OCI-LY1 (cell line): Measurements from ENCODE around the gene EPHA8.

Experiments
- H2AFZ ChIP-seq: fragments of 200-600 bp; sonication (generic), shearing (Covaris generic); 2 replicates; pipeline ENCODE4 v1.6.0; 2014; ENCODE audit warnings: antibody characterized with exemption, mild to moderate bottlenecking, low read length
- H3F3A ChIP-seq: fragments of 200-600 bp; sonication (generic), shearing (Covaris generic); 2 replicates; pipeline ENCODE4 v1.6.0; 2014; ENCODE audit warnings: mild to moderate bottlenecking, antibody characterized with exemption, low read length, moderate library complexity; ENCODE audit not compliant: insufficient read depth
- H3K27ac ChIP-seq: fragments of 200-600 bp; sonication (generic); 2 replicates; pipeline ENCODE4 v1.5.1; 2014; ENCODE audit warnings: low read length, mixed run types, mild to moderate bottlenecking, low read depth; ENCODE audit not compliant: poor library complexity, severe bottlenecking
- H3K27me3 ChIP-seq: fragments of 200-600 bp; sonication (generic); 2 replicates; pipeline ENCODE4 v1.6.0; 2014; ENCODE audit warnings: antibody characterized with exemption, mild to moderate bottlenecking, low read length, moderate library complexity; ENCODE audit not compliant: insufficient read depth
- H3K36me3 ChIP-seq: fragments of 200-600 bp; sonication (generic); 2 replicates; pipeline ENCODE4 v1.6.1; 2014; ENCODE audit warnings: mild to moderate bottlenecking, antibody characterized with exemption, low read length, moderate library complexity, mixed read lengths; ENCODE audit not compliant: insufficient read depth
- H3K4me1 ChIP-seq: fragments of 200-600 bp; sonication (generic); 2 replicates; pipeline ENCODE4 v1.5.1; 2014; ENCODE audit warnings: mild to moderate bottlenecking, low read length, moderate library complexity; ENCODE audit not compliant: insufficient read depth, severe bottlenecking
- H3K4me2 ChIP-seq: fragments of 200-600 bp; sonication (generic), shearing (Covaris generic); 2 replicates; pipeline ENCODE4 v1.6.1; 2014; ENCODE audit warnings: low read length
- H3K4me3 ChIP-seq: fragments of 200-600 bp; sonication (generic); 2 replicates; pipeline ENCODE4 v1.5.1; 2014; ENCODE audit warnings: low read length, low read depth, mild to moderate bottlenecking, mixed read lengths; ENCODE audit not compliant: poor library complexity, severe bottlenecking
- H3K79me2 ChIP-seq: fragments of 200-600 bp; shearing (Covaris generic); 2 replicates; pipeline ENCODE4 v1.6.1; 2016; ENCODE audit warnings: mixed run types, low read length, mixed read lengths; ENCODE audit not compliant: insufficient read depth
- H3K9ac ChIP-seq: fragments of 200-600 bp; sonication (generic), shearing (Covaris generic); 2 replicates; pipeline ENCODE4 v1.6.1; 2014; ENCODE audit warnings: mild to moderate bottlenecking, low read length, mixed read lengths
- H3K9me2 ChIP-seq: fragments of 200-600 bp; sonication (generic), shearing (Covaris generic); 2 replicates; pipeline ENCODE4 v1.6.1; 2014; ENCODE audit warnings: low read depth, mild to moderate bottlenecking, low read length, mixed read lengths
- H3K9me3 ChIP-seq: fragments of 200-600 bp; shearing (Covaris generic); 2 replicates; pipeline ENCODE4 v1.6.1; 2014; ENCODE audit warnings: low read length, mixed read lengths
- H4K20me1 ChIP-seq: fragments of 200-600 bp; sonication (generic), shearing (Covaris generic); 2 replicates; pipeline ENCODE4 v1.6.0; 2016; ENCODE audit warnings: mild to moderate bottlenecking, low read length; ENCODE audit not compliant: insufficient read depth
- CTCF ChIP-seq: fragments of 200-600 bp; sonication (generic), shearing (Covaris generic); IDR thresholded peaks from 2 replicates; pipeline ENCODE4 v1.5.1; 2017; ENCODE audit warnings: mild to moderate bottlenecking, antibody characterized with exemption, low read length, moderate library complexity, mixed read lengths
- EZH2 ChIP-seq: fragments of 200-600 bp; sonication (generic), shearing (Covaris generic); IDR thresholded peaks from 2 replicates; pipeline ENCODE4 v1.8.0; 2017; ENCODE audit warnings: borderline replicate concordance, mixed run types, mild to moderate bottlenecking, antibody characterized with exemption, low read length, moderate library complexity, mixed read lengths

Gene EPHA8

GRCh38 chr1:22598736-22599135, 35.4 kb downstream of the EPHA8 start:
- no peaks in the 10 kb centered on the region for H3F3A ChIP-seq
- H3K27ac ChIP-seq, result no peak overlapping the region
- no peaks in the 10 kb centered on the region for H3K4me1 ChIP-seq
- no peak overlapping the region for H2AFZ ChIP-seq
- H3K36me3 ChIP-seq, result no peaks in the 10 kb centered on the region
- no peak overlapping the region for H3K9ac ChIP-seq
- H3K9me2 ChIP-seq, result no peaks in the 10 kb centered on the region
- no peak for TF ChIP-seq CTCF
- TF ChIP-seq EZH2, result no peak
- H3K27me3 ChIP-seq, result no peaks in the 10 kb centered on the region; the same call in 1 of the 2 replicates
- H3K79me2 ChIP-seq, result no peaks in the 10 kb centered on the region
- H3K4me2 ChIP-seq, result no peak overlapping the region
- H3K4me3 ChIP-seq, result no peak overlapping the region
- no peaks in the 10 kb centered on the region for H3K9me3 ChIP-seq
- no peaks in the 10 kb centered on the region for H4K20me1 ChIP-seq

- Histone ChIP-seq H3K79me2 (no peaks in the 10 kb centered on the region), H4K20me1 (no peaks in the 10 kb centered on the region), H3K9me3 (no peaks in the 10 kb centered on the region), H3F3A (no peaks in the 10 kb centered on the region), H3K9ac (no peak overlapping the region), H3K27ac (no peak overlapping the region), H3K4me2 (no peak overlapping the region), H3K4me3 (no peak overlapping the region), H2AFZ (no peak overlapping the region), H3K36me3 (no peaks in the 10 kb centered on the region), H3K27me3 (no peaks in the 10 kb centered on the region; the same call in 1 of the 2 replicates), H3K9me2 (no peaks in the 10 kb centered on the region), H3K4me1 (no peaks in the 10 kb centered on the region)
- TF ChIP-seq CTCF, result no peak
These were observed 37.0 kb downstream of the EPHA8 start for GRCh38 chr1:22600071-22600816.

GRCh38 chr1:22600817-22601605, 37.7 kb downstream of the EPHA8 start:
- no peak overlapping the region for H3K4me3 ChIP-seq
- H3F3A ChIP-seq, result no peaks in the 10 kb centered on the region
- H3K27ac ChIP-seq, result no peak overlapping the region

More at GRCh38 chr1:22600817-22601605, 37.7 kb downstream of the EPHA8 start:
- no peak overlapping the region for H3K4me2 ChIP-seq
- no peak overlapping the region for H2AFZ ChIP-seq
- no peaks in the 10 kb centered on the region; the same call in 1 of the 2 replicates for H3K27me3 ChIP-seq
- H3K36me3 ChIP-seq, result no peaks in the 10 kb centered on the region
- no peaks in the 10 kb centered on the region for H4K20me1 ChIP-seq
- H3K9me3 ChIP-seq, result no peaks in the 10 kb centered on the region
- no peaks in the 10 kb centered on the region for H3K9me2 ChIP-seq
- H3K9ac ChIP-seq, result no peak overlapping the region
- TF ChIP-seq CTCF (no peak), EZH2 (no peak)
- no peaks in the 10 kb centered on the region for H3K4me1 ChIP-seq
- no peaks in the 10 kb centered on the region for H3K79me2 ChIP-seq
